Measurements from ENCODE around the gene DNMT3A. TPM values are rescaled to one million over a fixed set of nuclear protein-coding genes. Genes with fewer than 3 reads are reported as not detected.

Gene DNMT3A
- total and polyA plus RNA-seq, 2 donors (not counting 1 experiment from before 2014, with no cell fraction given), result 8.9 to 24.5 TPM

DNA sequence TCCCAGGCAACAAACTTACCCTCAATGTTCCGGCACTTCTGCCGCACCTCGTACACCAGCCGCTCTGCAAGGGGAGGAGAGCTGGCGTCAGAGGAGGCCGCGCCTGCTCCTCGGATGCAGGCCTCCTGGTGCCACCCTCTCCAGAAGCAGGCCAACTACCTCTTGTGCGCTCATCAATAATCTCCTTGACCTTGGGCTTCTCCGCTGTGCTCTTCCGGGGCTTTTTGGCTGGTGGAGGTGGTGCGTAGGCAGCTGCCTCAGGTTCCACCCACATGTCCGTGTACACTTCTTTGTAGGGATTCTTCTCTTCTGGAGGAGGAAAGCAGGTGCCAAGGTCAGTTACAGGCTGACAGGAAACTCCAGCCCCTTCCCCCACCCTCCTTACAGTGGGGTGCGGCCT lies 95.7 kb downstream of the DNMT3A start:
- H3K36me3 ChIP-seq (replicated peaks in 1 of 2; ENCODE audit: control extremely low read depth in 1 of 2, control insufficient read depth in 1 of 2, extremely low read depth in 1 of 2, insufficient read depth in 2 of 2, low read length in 1 of 2), result peaks cover 4 to 67% of the 10 kb centered on the region in 2 experiments

GRCh38 chr2:25245141-25245540 lies 96.6 kb downstream of the DNMT3A start:
- Mint-ChIP-seq H3K4me1 (peaks cover 1% of the 10 kb centered on the region), H3K9me3 (ENCODE audit: insufficient read depth) (no peaks in the 10 kb centered on the region), H3K4me3 (no peak overlapping the region), H3K27ac (no peak overlapping the region), H3K27me3 (no peaks in the 10 kb centered on the region)
- Histone ChIP-seq H3K9ac (ENCODE audit: low read length) (no peak overlapping the region), H3K4me3 (ENCODE audit: control extremely low read depth in 1 of 5, extremely low read depth in 1 of 5, insufficient read depth in 1 of 5, low read depth in 2 of 5, low read length in 4 of 5) (no peak overlapping the region), H3K79me2 (ENCODE audit: control insufficient read depth, insufficient read depth, low read length) (peaks cover 6% of the 10 kb centered on the region), H3K4me2 (replicated peaks; ENCODE audit: low read depth, low read length, poor library complexity, severe bottlenecking) (no peak overlapping the region), H3K36me3 (replicated peaks in 1 of 2; ENCODE audit: control extremely low read depth in 1 of 2, control insufficient read depth in 1 of 2, extremely low read depth in 1 of 2, insufficient read depth in 2 of 2, low read length in 1 of 2) (peaks cover 4 to 76% of the 10 kb centered on the region in 2 experiments), H4K20me1 (ENCODE audit: control insufficient read depth, insufficient read depth, low read length, poor library complexity, severe bottlenecking) (peaks cover 11% of the 10 kb centered on the region), H3K9me3 (ENCODE audit: control extremely low read depth in 1 of 3, control insufficient read depth in 2 of 3, insufficient read depth in 1 of 3, low read length in 2 of 3) (no peaks in the 10 kb centered on the region), H3K4me1 (ENCODE audit: control insufficient read depth in 2 of 2, insufficient read depth in 2 of 2, low read length in 2 of 2) (peaks cover 0 to 3% of the 10 kb centered on the region in 2 donors), H2AFZ (ENCODE audit: insufficient read depth, low read depth, low read length, poor library complexity, severe bottlenecking) (no peak overlapping the region), H3K27me3 (replicated peaks in 1 of 4; ENCODE audit: control extremely low read depth in 1 of 4, control insufficient read depth in 3 of 4, insufficient read depth in 4 of 4, low read length in 3 of 4) (no peaks in the 10 kb centered on the region), H3K27ac (ENCODE audit: low read length in 2 of 2) (no peak overlapping the region)
- ChIA-PET POLR2A (no interaction called here), CTCF (no interaction called here)
- intact Hi-C loops (cut with micrococcal nuclease), result no loop called here
- no peak for TF ChIP-seq EZH2 (IDR thresholded peaks at IDR 0.05; ENCODE audit: borderline replicate concordance, insufficient read depth, low read depth, low read length, poor library complexity, severe bottlenecking)
- TF ChIP-seq, protein P1, sequence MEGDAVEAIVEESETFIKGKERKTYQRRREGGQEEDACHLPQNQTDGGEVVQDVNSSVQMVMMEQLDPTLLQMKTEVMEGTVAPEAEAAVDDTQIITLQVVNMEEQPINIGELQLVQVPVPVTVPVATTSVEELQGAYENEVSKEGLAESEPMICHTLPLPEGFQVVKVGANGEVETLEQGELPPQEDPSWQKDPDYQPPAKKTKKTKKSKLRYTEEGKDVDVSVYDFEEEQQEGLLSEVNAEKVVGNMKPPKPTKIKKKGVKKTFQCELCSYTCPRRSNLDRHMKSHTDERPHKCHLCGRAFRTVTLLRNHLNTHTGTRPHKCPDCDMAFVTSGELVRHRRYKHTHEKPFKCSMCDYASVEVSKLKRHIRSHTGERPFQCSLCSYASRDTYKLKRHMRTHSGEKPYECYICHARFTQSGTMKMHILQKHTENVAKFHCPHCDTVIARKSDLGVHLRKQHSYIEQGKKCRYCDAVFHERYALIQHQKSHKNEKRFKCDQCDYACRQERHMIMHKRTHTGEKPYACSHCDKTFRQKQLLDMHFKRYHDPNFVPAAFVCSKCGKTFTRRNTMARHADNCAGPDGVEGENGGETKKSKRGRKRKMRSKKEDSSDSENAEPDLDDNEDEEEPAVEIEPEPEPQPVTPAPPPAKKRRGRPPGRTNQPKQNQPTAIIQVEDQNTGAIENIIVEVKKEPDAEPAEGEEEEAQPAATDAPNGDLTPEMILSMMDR (IDR thresholded peaks at IDR 0.05), result no peak
- DNase-seq (no peak), ATAC-seq (ENCODE audit: low read depth) (no peak)
- 94% methylated on average over 13 of the region's 14 CpGs for WGBS (ENCODE audit: insufficient coverage)

More for the DNA sequence above, 95.7 kb downstream of the DNMT3A start:
- 99% methylated on average over 6 of the region's 14 CpGs for WGBS (ENCODE audit: insufficient coverage)
- Mint-ChIP-seq H3K27ac (no peak overlapping the region), H3K4me1 (peaks cover 9% of the 10 kb centered on the region), H3K4me3 (no peak overlapping the region), H3K9me3 (ENCODE audit: insufficient read depth) (no peaks in the 10 kb centered on the region), H3K27me3 (no peaks in the 10 kb centered on the region)
- H3K27ac ChIP-seq (ENCODE audit: low read length in 2 of 2), result no peak overlapping the region
- no peak overlapping the region for H3K4me2 ChIP-seq (replicated peaks; ENCODE audit: low read depth, low read length, poor library complexity, severe bottlenecking)
- ATAC-seq (ENCODE audit: low read depth), result no peak
- DNase-seq, result no peak
- TF ChIP-seq EZH2 (IDR thresholded peaks at IDR 0.05; ENCODE audit: borderline replicate concordance, insufficient read depth, low read depth, low read length, poor library complexity, severe bottlenecking), result no peak
- TF ChIP-seq, protein P1 (IDR thresholded peaks at IDR 0.05), result no peak
- peaks cover 7 to 11% of the 10 kb centered on the region in 2 donors for H3K4me1 ChIP-seq (ENCODE audit: control insufficient read depth in 2 of 2, insufficient read depth in 2 of 2, low read length in 2 of 2)
- no peak overlapping the region for H3K9ac ChIP-seq (ENCODE audit: low read length)
- H3K27me3 ChIP-seq (replicated peaks in 1 of 4; ENCODE audit: control extremely low read depth in 1 of 4, control insufficient read depth in 3 of 4, insufficient read depth in 4 of 4, low read length in 3 of 4), result no peaks in the 10 kb centered on the region
- H3K4me3 ChIP-seq (ENCODE audit: control extremely low read depth in 1 of 5, extremely low read depth in 1 of 5, insufficient read depth in 1 of 5, low read depth in 2 of 5, low read length in 4 of 5), result no peak overlapping the region
- H3K79me2 ChIP-seq (ENCODE audit: control insufficient read depth, insufficient read depth, low read length), result peaks cover 11% of the 10 kb centered on the region
- no peak overlapping the region for H2AFZ ChIP-seq (ENCODE audit: insufficient read depth, low read depth, low read length, poor library complexity, severe bottlenecking)
- peaks cover 15% of the 10 kb centered on the region for H4K20me1 ChIP-seq (ENCODE audit: control insufficient read depth, insufficient read depth, low read length, poor library complexity, severe bottlenecking)
- intact Hi-C loops (cut with micrococcal nuclease), result no loop called here
- ChIA-PET POLR2A (no interaction called here), CTCF (no interaction called here)
- H3K9me3 ChIP-seq (ENCODE audit: control extremely low read depth in 1 of 3, control insufficient read depth in 2 of 3, insufficient read depth in 1 of 3, low read length in 2 of 3), result no peaks in the 10 kb centered on the region

Data from B cell (primary cell).